Mucosa of gallbladder (tissue), 1 donor: Measurements from ENCODE around the gene OR51A4. TPM values are rescaled to one million over a fixed set of nuclear protein-coding genes. Genes with fewer than 3 reads are reported as not detected.

Experiments
- total RNA-seq: library from RNA; stranded (reverse); gene quantifications from one replicate; pipeline ENCODE4 v1.2.1, GENCODE V29; 2021
- donor health status: DM: no; HTN: no; CAD: no.

The OR51A4 gene
- total RNA-seq, 1 donor from 2014 or later: not detected

Other genes with a start within 250 kb of the OR51A4 start
- gene OR51E2, start 249.8 kb downstream of the OR51A4 start, total RNA-seq: 0.63 TPM
- gene MMP26, start 242.8 kb downstream of the OR51A4 start, total RNA-seq: not detected
- not detected for gene OR51F1, start 177.7 kb downstream of the OR51A4 start, total RNA-seq
- not detected for gene OR52R1, start 143.2 kb downstream of the OR51A4 start, total RNA-seq
- not detected for gene OR51F2, start 126.3 kb downstream of the OR51A4 start, total RNA-seq
- not detected for gene OR51S1, start 98.4 kb downstream of the OR51A4 start, total RNA-seq
- not detected for gene OR51T1, start 65.7 kb downstream of the OR51A4 start, total RNA-seq
- not detected for gene OR51A7, start 43.8 kb downstream of the OR51A4 start, total RNA-seq
- not detected for gene OR51G2, start 28.3 kb downstream of the OR51A4 start, total RNA-seq
- not detected for gene OR51G1, start 23.3 kb downstream of the OR51A4 start, total RNA-seq
- gene OR51A2, start 8.1 kb upstream of the OR51A4 start, total RNA-seq: not detected
- not detected for gene OR51L1, start 47.2 kb upstream of the OR51A4 start, total RNA-seq
- gene OR52J3, start 98.9 kb upstream of the OR51A4 start, total RNA-seq: not detected
- not detected for gene OR52E2, start 112.0 kb upstream of the OR51A4 start, total RNA-seq
- gene OR52E1, start 122.0 kb upstream of the OR51A4 start, total RNA-seq: not detected
- gene OR52A5, start 190.8 kb upstream of the OR51A4 start, total RNA-seq: not detected
- not detected for gene OR52A1, start 207.2 kb upstream of the OR51A4 start, total RNA-seq